Mesenchymal stem cell (in vitro differentiated cells and primary cell): ENCODE results near the gene B3GAT3.

Experiments
- DNase-seq: peaks from one replicate; pipeline ENCODE4 v3.0.0-alpha.2; 2013
- H2AFZ ChIP-seq: one replicate; pipeline ENCODE4 v1.6.1; 2013; ENCODE audit warnings: low read depth, mild to moderate bottlenecking, control low read depth, inconsistent platforms, low read length, moderate library complexity
- H2AK5ac ChIP-seq: 2 replicates; pipeline ENCODE4 v1.6.1; 2013; ENCODE audit warnings: low read length, moderate library complexity, mild to moderate bottlenecking, inconsistent platforms; ENCODE audit not compliant: severe bottlenecking
- H2BK120ac ChIP-seq: one replicate; pipeline ENCODE4 v1.6.1; 2013; ENCODE audit warnings: low read depth, mild to moderate bottlenecking, inconsistent platforms, low read length, moderate library complexity
- H2BK12ac ChIP-seq, 2 experiments: one replicate each; pipeline ENCODE4 v1.6.1; 2013; ENCODE audit warnings: inconsistent platforms in 2 of 2, low read length in 2 of 2, mild to moderate bottlenecking in 2 of 2, moderate library complexity in 2 of 2, control low read depth in 1 of 2
- H2BK15ac ChIP-seq: one replicate; pipeline ENCODE4 v1.6.1; 2013; ENCODE audit warnings: mild to moderate bottlenecking, low read depth, inconsistent platforms; ENCODE audit not compliant: poor library complexity, severe bottlenecking
- H2BK5ac ChIP-seq: 2 replicates; pipeline ENCODE4 v1.6.1; 2013; ENCODE audit warnings: low read depth, mild to moderate bottlenecking, low read length, control low read depth, inconsistent platforms; ENCODE audit not compliant: poor library complexity, severe bottlenecking
- H3K14ac ChIP-seq, 2 experiments: one replicate each; pipeline ENCODE4 v1.6.1; 2013; ENCODE audit warnings: inconsistent platforms in 2 of 2, low read length in 2 of 2, control low read depth in 1 of 2, mild to moderate bottlenecking in 1 of 2, moderate library complexity in 1 of 2
- H3K18ac ChIP-seq, 2 experiments: one replicate each; pipeline ENCODE4 v1.6.1; 2013; ENCODE audit warnings: inconsistent platforms in 2 of 2, low read length in 2 of 2, control low read depth in 1 of 2, low read depth in 1 of 2, mild to moderate bottlenecking in 1 of 2
- H3K23ac ChIP-seq, 2 experiments: one replicate each; pipeline ENCODE4 v1.6.1; 2013; ENCODE audit warnings: inconsistent platforms in 2 of 2, low read length in 2 of 2, mild to moderate bottlenecking in 2 of 2, moderate library complexity in 2 of 2, control low read depth in 1 of 2
- H3K27ac ChIP-seq: 2 replicates; pipeline ENCODE4 v1.5.1; 2013; ENCODE audit warnings: mild to moderate bottlenecking, moderate library complexity, low read length, control low read depth, inconsistent platforms; ENCODE audit not compliant: poor library complexity, severe bottlenecking
- H3K27me3 ChIP-seq, 2 experiments: 2 replicates each; pipeline versions ENCODE4 v1.6.1 to v1.7.0; 2013; ENCODE audit warnings: low read length in 2 of 2, mild to moderate bottlenecking in 2 of 2, moderate library complexity in 2 of 2, control low read depth in 1 of 2, inconsistent platforms in 1 of 2; ENCODE audit not compliant: control insufficient read depth in 1 of 2, insufficient read depth in 1 of 2
- H3K36me3 ChIP-seq, 2 experiments: 2 replicates each; pipeline versions ENCODE4 v1.6.1 to v1.7.0; 2013; ENCODE audit warnings: low read length in 2 of 2, control low read depth in 1 of 2, inconsistent platforms in 1 of 2, low read depth in 1 of 2, mild to moderate bottlenecking in 1 of 2; ENCODE audit not compliant: insufficient read depth in 2 of 2, control insufficient read depth in 1 of 2
- H3K4ac ChIP-seq, 2 experiments: one replicate each; pipeline ENCODE4 v1.6.1; 2013; ENCODE audit warnings: inconsistent platforms in 2 of 2, low read length in 2 of 2, mild to moderate bottlenecking in 2 of 2, moderate library complexity in 2 of 2, control low read depth in 1 of 2, low read depth in 1 of 2
- H3K4me1 ChIP-seq: 2 replicates; pipeline ENCODE4 v1.6.1; 2013; ENCODE audit warnings: low read depth, low read length, control low read depth; ENCODE audit not compliant: control insufficient read depth, insufficient read depth
- H3K4me2 ChIP-seq: 2 replicates; pipeline ENCODE4 v1.6.1; 2013; ENCODE audit warnings: low read length, mild to moderate bottlenecking, inconsistent platforms; ENCODE audit not compliant: poor library complexity, severe bottlenecking
- H3K4me3 ChIP-seq, 2 experiments: 2 replicates each; pipeline versions ENCODE4 v1.5.1 to v1.7.0; 2013; ENCODE audit warnings: low read length in 2 of 2, mild to moderate bottlenecking in 2 of 2, control low read depth in 1 of 2, low read depth in 1 of 2; ENCODE audit not compliant: insufficient read depth in 1 of 2
- H3K79me1 ChIP-seq: replicated peaks from 2 replicates; pipeline ENCODE4 v1.6.1; 2013; ENCODE audit warnings: mild to moderate bottlenecking, control low read depth, low read length, inconsistent platforms; ENCODE audit not compliant: poor library complexity, severe bottlenecking
- H3K9ac ChIP-seq: 2 replicates; pipeline ENCODE4 v1.7.0; 2013; ENCODE audit warnings: mild to moderate bottlenecking, low read length, moderate library complexity
- H3K9me3 ChIP-seq: 2 replicates; pipeline ENCODE4 v1.7.0; 2013; ENCODE audit warnings: mild to moderate bottlenecking, low read length; ENCODE audit not compliant: control insufficient read depth
- H4K8ac ChIP-seq: one replicate; pipeline ENCODE4 v1.6.1; 2013; ENCODE audit warnings: inconsistent platforms, mild to moderate bottlenecking, low read length, moderate library complexity
- H4K91ac ChIP-seq: one replicate; pipeline ENCODE4 v1.6.1; 2013; ENCODE audit warnings: mild to moderate bottlenecking, low read length, inconsistent platforms
- WGBS: methylation state at CpG from one replicate; pipeline ENCODE4 v1.1.7; 2013; ENCODE audit warnings: mixed read lengths; 5-methylcytosine and 5-hydroxymethylcytosine counted together

The B3GAT3 gene

GRCh38 chr11:62667460-62667859 lies 45.7 kb upstream of the B3GAT3 start:
- H3K27me3 ChIP-seq: no peaks in the 10 kb centered on the region
- no peak overlapping the region for H3K14ac ChIP-seq
- no peak overlapping the region for H2BK15ac ChIP-seq
- H3K9me3 ChIP-seq: no peaks in the 10 kb centered on the region
- H3K4ac ChIP-seq: no peak overlapping the region
- 100% methylated on average over 1 of the region's 2 CpGs for WGBS
- no peak overlapping the region for H2AK5ac ChIP-seq
- no peak overlapping the region for H4K91ac ChIP-seq
- H2BK5ac ChIP-seq: no peak overlapping the region
- H3K4me3 ChIP-seq: peak overlapping the region in 1 of 2 experiments; percentile 94
- no peak overlapping the region for H2BK12ac ChIP-seq
- no peak overlapping the region for H4K8ac ChIP-seq
- H2AFZ ChIP-seq: no peak overlapping the region
- H3K4me2 ChIP-seq: no peak overlapping the region
- peaks cover 15% of the 10 kb centered on the region for H3K4me1 ChIP-seq
- no peak overlapping the region for H2BK120ac ChIP-seq
- no peak overlapping the region for H3K23ac ChIP-seq
- peaks cover 19 to 33% of the 10 kb centered on the region in 2 experiments for H3K36me3 ChIP-seq
- H3K18ac ChIP-seq: no peak overlapping the region
- no peak for DNase-seq
- peak overlapping the region; percentile 95 for H3K9ac ChIP-seq
- H3K27ac ChIP-seq: no peak overlapping the region
- peaks cover 10% of the 10 kb centered on the region for H3K79me1 ChIP-seq

DNA sequence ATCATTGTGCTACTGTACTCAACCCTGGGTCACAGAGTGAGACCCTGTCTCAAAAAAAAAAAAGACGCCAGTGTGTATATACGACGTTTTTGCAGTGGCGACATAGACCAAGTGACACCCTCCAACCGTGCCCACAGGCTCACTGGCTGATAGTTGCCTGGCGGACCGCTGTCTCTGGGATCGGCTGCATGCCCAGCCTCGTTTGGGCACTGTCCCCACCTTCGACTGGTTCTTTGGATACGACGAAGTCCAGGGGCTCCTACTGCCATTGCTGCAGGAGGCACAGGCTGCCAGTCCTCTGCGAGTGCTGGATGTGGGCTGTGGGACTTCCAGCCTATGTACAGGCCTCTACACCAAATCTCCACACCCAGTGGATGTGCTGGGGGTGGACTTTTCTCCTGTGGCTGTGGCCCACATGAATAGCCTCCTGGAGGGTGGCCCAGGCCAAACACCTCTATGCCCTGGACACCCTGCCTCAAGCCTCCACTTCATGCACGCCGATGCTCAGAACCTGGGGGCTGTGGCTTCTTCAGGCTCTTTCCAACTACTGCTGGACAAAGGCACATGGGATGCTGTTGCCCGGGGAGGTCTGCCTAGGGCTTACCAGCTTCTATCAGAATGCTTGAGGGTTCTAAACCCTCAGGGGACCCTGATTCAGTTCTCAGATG lies 44.6 kb upstream of the B3GAT3 start:
- Histone ChIP-seq H3K4me3 (peak overlapping the region; percentile 63 to 94), H2BK15ac (no peak overlapping the region), H4K91ac (peak overlapping the region; percentile 8), H3K18ac (peak overlapping the region; percentile 56 to 94), H2BK12ac (no peak overlapping the region), H3K14ac (peak overlapping the region in 1 of 2 experiments; percentile 14), H4K8ac (peak overlapping the region; percentile 70), H3K27me3 (no peaks in the 10 kb centered on the region), H3K23ac (no peak overlapping the region), H2BK5ac (no peak overlapping the region), H2AFZ (no peak overlapping the region), H3K4ac (peak overlapping the region in 1 of 2 experiments; percentile 49), H2BK120ac (no peak overlapping the region), H3K36me3 (peaks cover 23 to 40% of the 10 kb centered on the region in 2 experiments), H3K9ac (peak overlapping the region; percentile 95), H3K4me1 (peaks cover 14% of the 10 kb centered on the region), H3K27ac (peak overlapping the region; percentile 91), H2AK5ac (peak overlapping the region; percentile 37), H3K79me1 (peaks cover 13% of the 10 kb centered on the region), H3K9me3 (no peaks in the 10 kb centered on the region), H3K4me2 (peak overlapping the region; percentile 82)
- WGBS: 56% methylated on average over 13 of the region's 16 CpGs
- DNase-seq: no peak

DNA sequence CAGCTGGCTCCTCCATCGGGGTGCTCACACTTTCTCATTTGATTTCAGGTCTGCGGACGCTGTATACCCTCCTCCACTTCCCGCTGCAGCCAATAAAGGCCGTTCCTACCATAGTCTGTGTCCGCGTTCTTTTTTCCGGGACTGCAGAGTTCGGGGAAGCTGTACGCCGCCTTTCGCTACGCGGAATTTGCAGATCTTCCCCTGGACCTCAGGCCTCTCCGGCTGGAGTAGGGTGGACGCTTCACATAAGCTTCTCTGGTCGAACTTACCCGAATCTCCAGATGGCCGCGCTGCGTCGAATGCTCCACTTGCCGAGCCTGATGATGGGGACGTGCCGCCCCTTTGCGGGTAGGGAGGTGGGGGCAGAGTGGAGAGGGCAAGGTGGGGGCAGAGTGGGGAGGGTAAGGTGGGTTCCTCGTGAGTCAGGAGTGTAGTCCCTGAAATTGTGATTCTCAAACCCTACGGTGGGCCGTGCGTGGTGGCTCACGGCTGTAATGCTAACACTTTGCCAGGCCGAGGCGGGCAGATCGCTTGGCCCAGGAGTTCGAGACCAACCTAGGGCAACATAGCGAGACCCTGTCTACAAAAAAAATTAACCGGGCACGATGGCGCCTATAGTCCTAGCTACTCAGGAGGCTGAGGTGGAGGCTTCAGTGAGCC lies 43.9 kb upstream of the B3GAT3 start:
- Histone ChIP-seq H3K27ac (peak overlapping the region; percentile 91), H3K27me3 (no peaks in the 10 kb centered on the region), H3K4ac (peak overlapping the region; percentile 35 to 37), H2BK5ac (no peak overlapping the region), H3K18ac (peak overlapping the region; percentile 56 to 94), H3K4me2 (peak overlapping the region; percentile 82), H3K79me1 (peaks cover 13% of the 10 kb centered on the region), H3K9ac (peak overlapping the region; percentile 95), H3K36me3 (peaks cover 26 to 42% of the 10 kb centered on the region in 2 experiments), H2BK120ac (peak overlapping the region; percentile 54), H2BK12ac (no peak overlapping the region), H3K4me1 (peaks cover 12% of the 10 kb centered on the region), H2AFZ (no peak overlapping the region), H4K8ac (peak overlapping the region; percentile 65), H3K23ac (peak overlapping the region in 1 of 2 experiments; percentile 23), H3K4me3 (peak overlapping the region; percentile 63 to 94), H3K9me3 (no peaks in the 10 kb centered on the region), H2AK5ac (no peak overlapping the region), H2BK15ac (no peak overlapping the region), H4K91ac (peak overlapping the region; percentile 34), H3K14ac (peak overlapping the region in 1 of 2 experiments; percentile 45)
- 2% methylated on average over 39 of the region's 39 CpGs for WGBS
- no peak for DNase-seq

DNA sequence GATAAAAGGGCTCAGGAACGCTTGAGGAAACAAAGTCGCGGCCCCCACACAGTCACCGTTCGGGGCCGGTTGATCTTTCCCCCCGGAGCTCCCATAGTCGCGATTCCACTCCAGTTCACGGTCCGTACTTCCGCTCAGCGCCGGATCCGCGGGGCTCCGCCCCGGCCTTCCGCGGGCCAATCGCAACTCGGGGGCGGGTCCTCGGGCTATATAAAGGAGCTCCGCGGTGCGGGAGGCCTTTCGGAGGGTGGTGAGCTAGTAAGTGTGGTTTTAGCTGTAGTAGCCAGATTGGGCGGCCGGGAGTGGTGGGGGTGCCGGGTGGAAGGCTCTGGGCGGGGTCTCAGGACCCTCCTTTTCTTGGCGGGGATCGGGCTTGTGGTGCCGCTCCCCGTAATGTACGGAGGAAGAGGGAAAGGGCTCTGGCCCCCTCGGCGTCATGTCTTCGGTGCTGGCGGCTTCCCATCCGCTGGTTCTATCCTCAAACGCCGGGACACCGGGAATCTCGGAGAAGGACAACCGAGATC lies 43.4 kb upstream of the B3GAT3 start, which contains the start of the genes C11orf98 and CSKMT:
Gene C11orf98 (minus strand): TSS at position 136 of the 524 bp plus-strand sequence. CDS start 41 bp downstream, at position 95.
Gene CSKMT (plus strand): TSS at position 238 of the 524 bp plus-strand sequence. CDS start 568 bp downstream, outside the sequence.
- peak within 1 kb of the TSS; percentile 97 for H3K27ac ChIP-seq
- peaks cover 13% of the 10 kb centered on the region for H3K79me1 ChIP-seq
- H3K4me2 ChIP-seq: peak within 1 kb of the TSS; percentile 82
- peak within 1 kb of the TSS; percentile 54 for H2BK120ac ChIP-seq
- under 1% methylated on average over 43 of the region's 47 CpGs for WGBS
- H4K8ac ChIP-seq: peak within 1 kb of the TSS; percentile 69
- peak within 1 kb of the TSS in 1 of 2 experiments; percentile 89 for H3K23ac ChIP-seq
- H3K36me3 ChIP-seq: peaks cover 26 to 42% of the 10 kb centered on the region in 2 experiments
- peak within 1 kb of the TSS; percentile 35 to 65 for H3K4ac ChIP-seq
- peak within 1 kb of the TSS; percentile 85 for H4K91ac ChIP-seq
- H3K9me3 ChIP-seq: no peaks in the 10 kb centered on the region
- H2BK5ac ChIP-seq: peak within 1 kb of the TSS; percentile 77
- no peaks in the 10 kb centered on the region for H3K27me3 ChIP-seq
- peak within 1 kb of the TSS in 1 of 2 experiments; percentile 68 for H3K14ac ChIP-seq
- DNase-seq: peak; percentile 95
- H3K9ac ChIP-seq: peak within 1 kb of the TSS; percentile 95
- peak within 1 kb of the TSS; percentile 94 for H2BK15ac ChIP-seq
- H2BK12ac ChIP-seq: no peak within 1 kb of the TSS
- peak within 1 kb of the TSS; percentile 83 to 96 for H3K18ac ChIP-seq
- peaks cover 11% of the 10 kb centered on the region for H3K4me1 ChIP-seq
- peak within 1 kb of the TSS; percentile 81 to 94 for H3K4me3 ChIP-seq
- peak within 1 kb of the TSS; percentile 77 for H2AFZ ChIP-seq
- H2AK5ac ChIP-seq: no peak within 1 kb of the TSS
